Breast epithelium (tissue), 3 donors: ENCODE data around the gene GRIK4.

Source experiments
- POLR2A ChIP-seq: fragments of 450-650 bp; IDR thresholded peaks from one replicate; pipeline ENCODE4 v1.6.1; 2016; ENCODE audit warnings: antibody characterized with exemption, mild to moderate bottlenecking, moderate library complexity
- POLR2AphosphoS5 ChIP-seq, 3 donors: sonication (generic); formaldehyde crosslinking; IDR thresholded peaks; one replicate each; pipeline ENCODE4 v1.6.1; 2017; ENCODE audit warnings: antibody characterized with exemption in 3 of 3
- TF ChIP-seq, protein P1 (sequence below), 3 donors: fragments of 450-650 bp; IDR thresholded peaks; one replicate each; pipeline ENCODE4 v1.5.1; 2016 to 2017; ENCODE audit warnings: antibody characterized with exemption in 3 of 3, mild to moderate bottlenecking in 3 of 3, moderate library complexity in 3 of 3

DNA sequence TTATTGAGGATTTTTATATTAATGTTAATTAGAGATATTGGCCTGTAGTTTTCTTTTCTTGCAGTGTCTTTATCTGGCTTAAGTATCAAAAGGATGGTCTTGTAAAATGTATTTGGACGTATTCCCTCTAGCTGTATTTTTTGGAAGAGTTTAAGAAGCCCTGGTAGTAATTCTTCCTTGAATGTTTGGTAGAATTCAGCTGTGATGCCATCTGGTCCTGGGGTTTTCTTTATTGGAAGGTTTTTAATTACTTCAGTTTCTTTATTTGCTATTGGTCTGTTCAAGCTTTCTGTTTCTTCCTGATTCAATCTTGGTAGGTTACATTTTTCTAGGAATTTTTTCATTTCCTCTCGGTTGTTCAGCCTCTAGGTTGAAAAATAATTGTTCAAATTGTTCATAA is 257.4 kb downstream of the GRIK4 start:
- no peak for TF ChIP-seq POLR2A
- TF ChIP-seq, protein P1, sequence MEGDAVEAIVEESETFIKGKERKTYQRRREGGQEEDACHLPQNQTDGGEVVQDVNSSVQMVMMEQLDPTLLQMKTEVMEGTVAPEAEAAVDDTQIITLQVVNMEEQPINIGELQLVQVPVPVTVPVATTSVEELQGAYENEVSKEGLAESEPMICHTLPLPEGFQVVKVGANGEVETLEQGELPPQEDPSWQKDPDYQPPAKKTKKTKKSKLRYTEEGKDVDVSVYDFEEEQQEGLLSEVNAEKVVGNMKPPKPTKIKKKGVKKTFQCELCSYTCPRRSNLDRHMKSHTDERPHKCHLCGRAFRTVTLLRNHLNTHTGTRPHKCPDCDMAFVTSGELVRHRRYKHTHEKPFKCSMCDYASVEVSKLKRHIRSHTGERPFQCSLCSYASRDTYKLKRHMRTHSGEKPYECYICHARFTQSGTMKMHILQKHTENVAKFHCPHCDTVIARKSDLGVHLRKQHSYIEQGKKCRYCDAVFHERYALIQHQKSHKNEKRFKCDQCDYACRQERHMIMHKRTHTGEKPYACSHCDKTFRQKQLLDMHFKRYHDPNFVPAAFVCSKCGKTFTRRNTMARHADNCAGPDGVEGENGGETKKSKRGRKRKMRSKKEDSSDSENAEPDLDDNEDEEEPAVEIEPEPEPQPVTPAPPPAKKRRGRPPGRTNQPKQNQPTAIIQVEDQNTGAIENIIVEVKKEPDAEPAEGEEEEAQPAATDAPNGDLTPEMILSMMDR (IDR thresholded peaks at IDR 0.05), result no peak
- TF ChIP-seq POLR2AphosphoS5 (IDR thresholded peaks at IDR 0.05), result no peak
